D341Med (cell line): Measurements from ENCODE around the gene MRPS14.
"Not testable (repeated sequence)": the region's sequence is repeated elsewhere in the genome, so short reads cannot be mapped to it uniquely, and the experiment has no call there.

Experiments used
- DNase-seq: peaks from one replicate; pipeline ENCODE4 v3.0.0; 2012; ENCODE audit warnings: low spot score

Gene MRPS14

DNA sequence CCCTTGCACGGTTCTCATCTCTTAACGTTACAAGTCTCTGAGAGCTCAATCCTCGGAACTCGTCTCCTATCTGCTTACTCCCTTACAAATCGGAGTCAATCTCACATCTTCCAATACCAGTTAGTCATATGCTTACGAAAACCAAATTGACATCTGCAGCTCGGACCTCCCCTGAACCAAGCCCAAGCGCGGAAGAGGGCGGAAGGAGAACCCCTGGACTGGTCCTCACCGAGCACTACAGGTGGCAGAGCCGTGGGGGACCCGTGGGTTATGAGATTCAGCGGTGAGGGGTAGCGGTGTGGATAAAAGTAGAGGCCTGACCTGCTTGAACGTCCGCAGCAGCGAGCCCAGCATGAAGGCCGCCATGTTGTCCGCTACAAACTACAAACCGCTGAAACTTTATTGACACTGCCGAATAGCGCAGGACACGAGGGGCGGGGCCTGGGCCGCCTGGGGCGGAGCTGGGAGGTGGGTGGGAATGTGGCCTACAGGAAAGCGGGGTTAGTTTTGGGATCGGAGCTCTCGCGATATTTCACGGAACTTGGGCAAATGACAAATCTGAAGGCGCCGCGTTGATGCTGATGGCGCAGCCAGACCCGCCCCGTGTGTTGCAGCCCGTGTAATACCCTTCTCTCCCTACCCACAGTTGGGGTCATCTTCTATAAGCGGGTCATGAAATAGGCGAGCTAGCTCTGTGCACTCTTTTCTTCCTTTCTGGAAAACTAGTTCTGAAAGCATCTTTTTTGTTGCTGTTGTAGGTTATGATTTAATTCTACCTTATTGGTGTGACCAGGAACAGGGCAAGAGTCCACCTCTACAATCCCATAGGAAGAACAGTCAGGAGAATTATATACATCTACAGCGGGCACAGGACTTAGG lies at the start of gene MRPS14:
MRPS14 (minus strand) TSS at position 383 of the 879 bp plus-strand sequence; CDS start at position 366, 17 bp downstream.
- peak; percentile 98 for DNase-seq

GRCh38 chr1:175072099-175072951 lies 49.1 kb upstream of the MRPS14 start:
- no peak for DNase-seq

GRCh38 chr1:175071276-175071943 lies 48.2 kb upstream of the MRPS14 start:
- DNase-seq = no peak

- DNase-seq = no peak
These were observed 47.6 kb upstream of the MRPS14 start for GRCh38 chr1:175070818-175071217.

- DNase-seq = no peak
These were observed 44.3 kb upstream of the MRPS14 start, which contains the start of gene TNN for GRCh38 chr1:175067362-175068106. TNN (plus strand) TSS chr1:175067833; CDS start chr1:175077419, 9,586 bp downstream.

GRCh38 chr1:175062858-175063257 lies 39.6 kb upstream of the MRPS14 start:
- no peak for DNase-seq

GRCh38 chr1:175062339-175062738 lies 39.1 kb upstream of the MRPS14 start:
- DNase-seq = no peak

GRCh38 chr1:175054736-175055135 lies 31.5 kb upstream of the MRPS14 start:
- no peak for DNase-seq

GRCh38 chr1:175050992-175051391 lies 27.8 kb upstream of the MRPS14 start:
- no peak for DNase-seq

DNA sequence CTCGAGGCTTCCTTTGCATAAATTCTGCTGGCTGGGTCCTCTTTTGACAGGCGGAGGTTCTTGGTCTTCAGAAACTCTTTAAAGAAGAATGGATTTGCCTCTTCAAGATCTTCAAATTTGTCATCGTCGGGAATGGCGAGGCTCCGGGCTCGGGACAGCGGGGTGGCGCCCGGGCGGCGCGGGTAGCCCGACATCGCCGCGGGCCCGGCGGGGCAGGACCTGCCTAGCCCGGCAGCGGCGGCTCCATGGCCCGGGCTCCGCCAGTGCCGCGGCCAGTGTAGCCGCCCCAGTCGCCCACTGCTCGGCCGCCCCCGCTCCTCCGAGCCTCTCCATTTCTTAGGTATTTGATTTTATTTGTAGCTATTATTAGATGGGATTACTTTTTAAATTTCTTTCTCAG lies 22.3 kb upstream of the MRPS14 start:
- DNase-seq = no peak

- DNase-seq = no peak
These were observed 21.9 kb upstream of the MRPS14 start for GRCh38 chr1:175045097-175045496.

DNA sequence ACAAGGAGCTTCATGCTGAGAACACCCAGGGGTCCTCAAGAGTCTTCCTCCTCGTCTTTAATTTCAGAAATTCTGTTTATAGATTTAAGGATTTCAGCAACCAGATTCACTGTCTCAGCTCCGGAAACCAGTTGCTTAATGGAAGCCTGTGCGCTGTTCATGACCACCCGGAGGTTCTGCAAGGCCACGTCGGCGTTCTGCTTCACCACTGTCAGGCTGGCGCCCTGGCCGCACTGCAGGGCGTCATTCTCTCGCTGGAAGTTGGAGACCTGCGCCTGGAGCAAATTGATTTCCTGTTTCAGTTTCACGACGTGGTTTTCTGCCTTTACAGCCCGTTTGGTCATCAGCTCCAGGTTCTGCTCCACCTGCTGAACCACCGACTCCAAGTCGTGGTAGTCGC lies 21.4 kb upstream of the MRPS14 start:
- not testable (repeated sequence) for DNase-seq

DNA sequence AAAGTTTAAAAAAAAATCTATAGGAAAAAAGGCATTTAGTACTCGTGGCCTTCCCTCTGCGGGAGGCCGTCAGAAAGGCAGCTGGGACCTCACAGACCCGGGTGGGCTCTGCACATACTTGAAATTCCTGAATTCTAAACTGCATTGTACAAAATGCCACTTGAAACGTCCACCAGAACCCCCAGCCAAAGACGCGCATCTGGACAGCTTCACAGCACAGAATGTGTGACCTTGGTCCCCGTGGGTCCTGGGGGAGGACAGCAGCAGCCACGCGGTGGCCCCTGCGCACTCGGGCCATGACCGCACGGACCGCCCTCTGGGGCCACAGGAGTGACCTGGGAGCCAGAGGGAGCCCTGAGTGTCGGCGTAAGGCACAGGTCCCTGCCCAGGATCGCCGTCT lies 20.6 kb upstream of the MRPS14 start:
- no peak for DNase-seq

- DNase-seq = no peak
These were observed 19.4 kb upstream of the MRPS14 start for GRCh38 chr1:175042650-175043049.

- DNase-seq = no peak
These were observed 17.2 kb upstream of the MRPS14 start for GRCh38 chr1:175040324-175040879.

- no peak for DNase-seq
These were observed 14.2 kb upstream of the MRPS14 start for GRCh38 chr1:175037416-175037815.

DNA sequence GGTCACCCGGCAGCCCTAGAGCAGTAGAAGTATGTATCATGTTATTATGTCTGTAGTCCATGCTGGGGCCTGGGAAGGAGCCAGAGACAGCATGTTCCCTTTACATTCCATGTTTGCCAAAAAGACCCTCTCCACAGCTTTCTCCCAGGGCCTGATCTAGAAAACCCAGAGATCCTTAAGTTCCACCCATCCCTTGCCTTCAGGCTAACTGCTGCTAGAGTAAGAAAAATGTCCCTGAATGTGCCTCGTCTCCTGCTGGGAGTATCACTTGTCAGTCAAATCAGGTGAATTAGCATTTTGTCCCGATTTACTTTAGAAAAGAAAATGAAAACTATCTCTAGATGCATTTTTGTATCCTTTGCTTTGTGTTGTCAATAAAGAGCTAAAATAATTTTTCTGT lies 13.3 kb upstream of the MRPS14 start:
- no peak for DNase-seq

DNA sequence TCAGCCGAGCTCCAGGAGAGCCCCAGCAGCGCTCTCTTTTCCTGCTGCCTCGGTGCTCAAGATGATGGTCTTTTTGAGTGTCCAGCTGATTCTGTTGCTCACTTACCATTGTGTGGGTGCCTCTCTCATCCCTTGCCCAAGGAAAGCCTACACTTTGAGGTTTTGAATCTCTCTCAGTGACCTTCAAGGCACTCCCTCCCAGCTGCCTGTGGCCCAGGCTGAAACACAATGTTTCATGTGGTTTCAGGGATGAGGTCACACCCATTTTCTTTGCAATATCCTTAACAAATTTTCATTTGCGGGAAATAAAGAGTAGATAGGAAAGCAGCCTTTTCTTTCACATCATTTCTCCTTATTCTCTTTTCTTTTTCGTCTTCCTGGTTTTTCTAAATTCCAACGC lies 12.6 kb upstream of the MRPS14 start:
- no peak for DNase-seq

GRCh38 chr1:175034775-175035174 lies 11.6 kb upstream of the MRPS14 start:
- no peak for DNase-seq

GRCh38 chr1:175033953-175034352 lies 10.7 kb upstream of the MRPS14 start:
- DNase-seq = no peak

GRCh38 chr1:175024773-175025172 lies 1.5 kb upstream of the MRPS14 start:
- no peak for DNase-seq
